HL-60 (cell line): Measurements from ENCODE around the gene EYS.

ENCODE experiments used
- DNase-seq, 2 experiments: peaks; one replicate each; pipeline ENCODE4 v3.0.0-alpha.2; 2010 to 2020; ENCODE audit warnings: low read depth in 1 of 2, low spot score in 1 of 2
- H3K27ac ChIP-seq: fragments of 250-450 bp; sonication (Bioruptor Pico); replicated peaks from 2 replicates; pipeline ENCODE4 v1.5.1; 2020; ENCODE audit warnings: mild to moderate bottlenecking, moderate library complexity
- H3K27me3 ChIP-seq: fragments of 250-450 bp; sonication (Bioruptor Pico); 2 replicates; pipeline ENCODE4 v1.5.1; 2021; ENCODE audit warnings: mild to moderate bottlenecking, moderate library complexity; ENCODE audit not compliant: insufficient read depth, poor library complexity, severe bottlenecking
- H3K4me3 ChIP-seq: replicated peaks from 2 replicates; pipeline ENCODE4 v1.5.1; 2011; ENCODE audit warnings: mild to moderate bottlenecking, control low read depth, low read length; ENCODE audit not compliant: insufficient read depth
- GABPA ChIP-seq: IDR thresholded peaks from 2 replicates; pipeline ENCODE4 v1.6.1; 2012; ENCODE audit warnings: low read depth
- POLR2AphosphoS5 ChIP-seq: IDR thresholded peaks from 2 replicates; pipeline ENCODE4 v1.6.1; 2012; ENCODE audit warnings: low read depth
- SPI1 ChIP-seq: IDR thresholded peaks from 2 replicates; pipeline ENCODE4 v1.6.1; 2012; ENCODE audit warnings: low read depth, mild to moderate bottlenecking, borderline replicate concordance
- TF ChIP-seq, protein P1 (sequence below): IDR thresholded peaks from one replicate; pipeline ENCODE4 v1.5.1; 2011; ENCODE audit warnings: low read length, control low read depth, inconsistent platforms; ENCODE audit not compliant: insufficient read depth
- TF ChIP-seq, protein P2 (sequence below): IDR thresholded peaks from 2 replicates; pipeline ENCODE4 v1.6.1; 2012; ENCODE audit warnings: low read depth; ENCODE audit not compliant: insufficient replicate concordance

EYS gene

DNA sequence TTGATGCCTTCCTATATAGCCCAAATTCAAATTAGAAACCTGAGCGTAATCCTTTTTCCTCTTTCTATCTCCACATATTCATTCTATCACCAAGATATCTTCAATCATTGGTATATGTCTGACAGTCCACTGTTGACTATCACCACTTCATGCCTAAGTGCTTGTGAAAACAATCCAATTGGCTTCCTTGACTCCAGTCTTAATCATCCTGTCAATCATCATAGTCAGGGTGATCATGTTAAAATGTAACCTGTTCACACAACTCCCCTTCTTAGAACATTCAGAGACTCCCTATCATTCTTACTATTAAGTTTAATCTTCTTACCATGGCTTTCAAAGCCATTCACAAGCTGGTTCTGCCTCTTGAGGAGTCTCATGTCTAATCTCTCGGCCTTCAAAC is 1454.8 kb downstream of the EYS start:
- no peak for DNase-seq
- H3K4me3 ChIP-seq, result no peak overlapping the region
- no peaks in the 10 kb centered on the region for H3K27me3 ChIP-seq
- H3K27ac ChIP-seq, result no peak overlapping the region
- TF ChIP-seq, protein P1, sequence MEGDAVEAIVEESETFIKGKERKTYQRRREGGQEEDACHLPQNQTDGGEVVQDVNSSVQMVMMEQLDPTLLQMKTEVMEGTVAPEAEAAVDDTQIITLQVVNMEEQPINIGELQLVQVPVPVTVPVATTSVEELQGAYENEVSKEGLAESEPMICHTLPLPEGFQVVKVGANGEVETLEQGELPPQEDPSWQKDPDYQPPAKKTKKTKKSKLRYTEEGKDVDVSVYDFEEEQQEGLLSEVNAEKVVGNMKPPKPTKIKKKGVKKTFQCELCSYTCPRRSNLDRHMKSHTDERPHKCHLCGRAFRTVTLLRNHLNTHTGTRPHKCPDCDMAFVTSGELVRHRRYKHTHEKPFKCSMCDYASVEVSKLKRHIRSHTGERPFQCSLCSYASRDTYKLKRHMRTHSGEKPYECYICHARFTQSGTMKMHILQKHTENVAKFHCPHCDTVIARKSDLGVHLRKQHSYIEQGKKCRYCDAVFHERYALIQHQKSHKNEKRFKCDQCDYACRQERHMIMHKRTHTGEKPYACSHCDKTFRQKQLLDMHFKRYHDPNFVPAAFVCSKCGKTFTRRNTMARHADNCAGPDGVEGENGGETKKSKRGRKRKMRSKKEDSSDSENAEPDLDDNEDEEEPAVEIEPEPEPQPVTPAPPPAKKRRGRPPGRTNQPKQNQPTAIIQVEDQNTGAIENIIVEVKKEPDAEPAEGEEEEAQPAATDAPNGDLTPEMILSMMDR, result no peak
- TF ChIP-seq, protein P2, sequence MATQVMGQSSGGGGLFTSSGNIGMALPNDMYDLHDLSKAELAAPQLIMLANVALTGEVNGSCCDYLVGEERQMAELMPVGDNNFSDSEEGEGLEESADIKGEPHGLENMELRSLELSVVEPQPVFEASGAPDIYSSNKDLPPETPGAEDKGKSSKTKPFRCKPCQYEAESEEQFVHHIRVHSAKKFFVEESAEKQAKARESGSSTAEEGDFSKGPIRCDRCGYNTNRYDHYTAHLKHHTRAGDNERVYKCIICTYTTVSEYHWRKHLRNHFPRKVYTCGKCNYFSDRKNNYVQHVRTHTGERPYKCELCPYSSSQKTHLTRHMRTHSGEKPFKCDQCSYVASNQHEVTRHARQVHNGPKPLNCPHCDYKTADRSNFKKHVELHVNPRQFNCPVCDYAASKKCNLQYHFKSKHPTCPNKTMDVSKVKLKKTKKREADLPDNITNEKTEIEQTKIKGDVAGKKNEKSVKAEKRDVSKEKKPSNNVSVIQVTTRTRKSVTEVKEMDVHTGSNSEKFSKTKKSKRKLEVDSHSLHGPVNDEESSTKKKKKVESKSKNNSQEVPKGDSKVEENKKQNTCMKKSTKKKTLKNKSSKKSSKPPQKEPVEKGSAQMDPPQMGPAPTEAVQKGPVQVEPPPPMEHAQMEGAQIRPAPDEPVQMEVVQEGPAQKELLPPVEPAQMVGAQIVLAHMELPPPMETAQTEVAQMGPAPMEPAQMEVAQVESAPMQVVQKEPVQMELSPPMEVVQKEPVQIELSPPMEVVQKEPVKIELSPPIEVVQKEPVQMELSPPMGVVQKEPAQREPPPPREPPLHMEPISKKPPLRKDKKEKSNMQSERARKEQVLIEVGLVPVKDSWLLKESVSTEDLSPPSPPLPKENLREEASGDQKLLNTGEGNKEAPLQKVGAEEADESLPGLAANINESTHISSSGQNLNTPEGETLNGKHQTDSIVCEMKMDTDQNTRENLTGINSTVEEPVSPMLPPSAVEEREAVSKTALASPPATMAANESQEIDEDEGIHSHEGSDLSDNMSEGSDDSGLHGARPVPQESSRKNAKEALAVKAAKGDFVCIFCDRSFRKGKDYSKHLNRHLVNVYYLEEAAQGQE, result no peak
- TF ChIP-seq GABPA, result no peak
- TF ChIP-seq POLR2AphosphoS5, result no peak
- no peak for TF ChIP-seq SPI1

DNA sequence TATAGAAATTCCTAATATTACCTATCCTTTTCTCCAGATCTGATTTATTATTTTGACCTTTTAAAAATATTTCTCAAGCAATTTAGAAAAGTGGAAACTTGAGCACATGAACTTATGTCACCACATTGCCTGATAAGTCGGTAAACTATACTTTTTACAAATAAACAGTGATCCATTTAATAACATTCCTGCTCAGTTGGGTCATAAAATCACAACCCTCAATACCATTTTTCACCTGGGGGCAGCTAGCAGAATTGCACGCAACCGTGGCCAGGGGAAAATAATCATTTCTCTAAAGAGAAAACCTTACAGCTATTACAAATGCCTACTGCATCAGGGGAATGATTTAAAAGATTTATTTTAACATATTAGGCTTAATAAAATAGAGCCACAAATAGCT is 1456.9 kb downstream of the EYS start:
- Histone ChIP-seq H3K27ac (no peak overlapping the region), H3K27me3 (no peaks in the 10 kb centered on the region), H3K4me3 (no peak overlapping the region)
- TF ChIP-seq SPI1, result no peak
- TF ChIP-seq GABPA, result no peak
- TF ChIP-seq, protein P1, result no peak
- no peak for TF ChIP-seq POLR2AphosphoS5
- TF ChIP-seq, protein P2, result no peak
- no peak for DNase-seq

DNA sequence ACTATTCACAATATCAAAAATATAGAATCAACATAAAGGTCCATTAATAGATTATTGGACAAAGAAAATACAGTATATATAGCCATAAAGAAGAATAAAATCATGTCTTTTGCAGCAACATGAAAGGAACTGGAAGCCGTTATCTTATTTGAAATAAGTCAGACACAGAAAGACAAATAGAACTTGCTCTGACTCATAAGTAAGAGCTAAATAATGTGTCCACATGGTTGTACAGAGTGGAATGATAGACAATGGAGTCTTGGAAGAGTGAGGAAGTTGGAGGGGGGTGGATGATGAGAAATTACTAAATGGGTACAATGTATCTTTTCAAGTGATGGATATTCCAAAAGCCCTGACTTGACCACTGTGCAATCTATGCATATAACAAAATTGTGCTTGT is 1457.9 kb downstream of the EYS start:
- no peak for DNase-seq
- Histone ChIP-seq H3K27ac (no peak overlapping the region), H3K27me3 (no peaks in the 10 kb centered on the region), H3K4me3 (no peak overlapping the region)
- no peak for TF ChIP-seq POLR2AphosphoS5
- TF ChIP-seq, protein P1, result no peak
- TF ChIP-seq, protein P2, result no peak
- TF ChIP-seq GABPA, result no peak
- TF ChIP-seq SPI1, result no peak
